Heart left ventricle (tissue), 13 donors: Measurements from ENCODE around the gene OR5M8.

Source experiments
- CTCF ChIP-seq, 12 donors: fragments of 200-600 bp; sonication (generic) in 4 of 12; IDR thresholded peaks; one replicate each; pipeline versions ENCODE4 v1.5.0 to v1.8.0; 2018 to 2022; ENCODE audit warnings: antibody characterized with exemption in 12 of 12, mild to moderate bottlenecking in 5 of 12
- POLR2A ChIP-seq, 2 donors: fragments of 450-650 bp; IDR thresholded peaks; one replicate each; pipeline ENCODE4 v1.6.1; 2017; ENCODE audit warnings: antibody characterized with exemption in 2 of 2, mild to moderate bottlenecking in 2 of 2, moderate library complexity in 2 of 2
- donor health status: ischemic (EF 13 %, LVEDD 7.1; RV severe dilation, severe dysfunction).
- donor health status: DM: no; HTN: yes; CAD: no.
- donor health status: DM: no; HTN: no; CAD: no.
- donor health status: ischemic (EF 25% LVEDD 6.9; RV normal size, moderate dysfunction).
- donor health status: ischemic (EF 25% LVEDD 5.7; RV mildly dilated, moderate dysfunction).
- donor health status: ischemic (EF 35%, LVEDD 5.7; RV mildly dilated, moderate dysfunction).
- donor health status: nonischemic (EF 11% LVEDD 7.7; RV severe dilation, severe dysfunction).
- donor health status: DM: yes; HTN: yes; CAD: no.
- donor health status: PGD.
- donor health status: ischemic (EF 29% LVEDD 5.4; RV normal size, mild dysfunction).
- donor health status: nonischemic (EF 23%, LVEDD 6.1; RV moderate dilation, normal function).

DNA sequence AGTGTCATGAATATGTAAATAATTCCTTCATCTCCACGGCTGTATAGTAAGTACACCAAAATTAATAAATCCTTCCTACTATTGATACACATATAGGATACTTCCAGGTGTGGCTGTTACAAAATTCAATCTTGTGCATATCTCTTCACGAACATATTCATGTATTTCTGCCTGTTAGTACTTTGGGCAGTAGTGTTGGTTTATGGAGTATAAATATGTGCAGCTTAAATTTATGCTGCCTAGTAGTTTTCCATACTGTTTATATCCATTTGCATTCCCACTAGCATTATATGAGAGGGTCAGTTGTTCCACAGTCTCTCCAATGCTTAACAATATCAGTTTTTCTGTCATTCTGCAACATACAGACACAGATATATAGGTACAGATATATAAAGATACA lies 3.9 kb upstream of the OR5M8 start:
- TF ChIP-seq CTCF (IDR thresholded peaks at IDR 0.05) = no peak
- no peak for TF ChIP-seq POLR2A (IDR thresholded peaks at IDR 0.05)
